HepG2 (cell line): ENCODE measurements around the gene PIP5KL1. TPM values are rescaled to one million over a fixed set of nuclear protein-coding genes. Genes with fewer than 3 reads are reported as not detected.

ENCODE experiments used
- CREM ChIP-seq, 2 experiments: sonication (generic) in 1 of 2; formaldehyde crosslinking in 1 of 2; IDR thresholded peaks; 2 replicates each; pipeline versions ENCODE4 v1.4.0 to v1.6.1; 2016 to 2020; ENCODE audit warnings: antibody characterized with exemption in 1 of 2, mild to moderate bottlenecking in 1 of 2, missing genetic modification reagents in 1 of 2
- MAFF ChIP-seq: IDR thresholded peaks from 2 replicates; pipeline ENCODE4 v1.6.1; 2011; ENCODE audit warnings: low read depth, low read length, improper control_type of control experiment
- MEIS2 ChIP-seq: sonication (generic); formaldehyde crosslinking; IDR thresholded peaks from 2 replicates; pipeline ENCODE4 v1.9.0; 2021; ENCODE audit warnings: mild to moderate bottlenecking, missing genetic modification reagents
- MYC ChIP-seq: sonication (generic); formaldehyde crosslinking; IDR thresholded peaks from 2 replicates; pipeline ENCODE4 v1.9.0; 2021; ENCODE audit warnings: missing genetic modification reagents, borderline replicate concordance
- RARG ChIP-seq: sonication (generic); formaldehyde crosslinking; IDR thresholded peaks from 2 replicates; pipeline ENCODE4 v1.4.0; 2020; ENCODE audit warnings: low read depth, mild to moderate bottlenecking, missing genetic modification reagents
- RELA ChIP-seq: sonication (generic); formaldehyde crosslinking; IDR thresholded peaks from 2 replicates; pipeline ENCODE4 v1.4.0; 2020; ENCODE audit warnings: missing genetic modification reagents
- RXRB ChIP-seq: IDR thresholded peaks from 2 replicates; pipeline ENCODE4 v1.6.1; 2016; ENCODE audit warnings: borderline replicate concordance, missing genetic modification reagents, missing compliant biosample characterization
- SNAPC2 ChIP-seq: sonication (generic); formaldehyde crosslinking; IDR thresholded peaks from 2 replicates; pipeline ENCODE4 v1.8.1; 2022; ENCODE audit warnings: mild to moderate bottlenecking, missing genetic modification reagents
- SOX13 ChIP-seq, 3 experiments: fragments of 450-650 bp in 1 of 3; sonication (generic) in 1 of 3; formaldehyde crosslinking in 1 of 3; IDR thresholded peaks in 2 of 3; conservative IDR thresholded peaks in 1 of 3; 2 replicates each; pipeline versions ENCODE4 v1.5.0 to v1.6.1; 2016 to 2020; ENCODE audit warnings: antibody characterized with exemption in 1 of 3, mild to moderate bottlenecking in 1 of 3, missing compliant biosample characterization in 1 of 3, missing genetic modification reagents in 1 of 3, moderate library complexity in 1 of 3
- TBL1XR1 ChIP-seq: fragments of 150-350 bp; IDR thresholded peaks from 2 replicates; pipeline ENCODE4 v1.6.1; 2014; ENCODE audit warnings: borderline replicate concordance, low read length; ENCODE audit not compliant: partially characterized antibody
- ZBTB3 ChIP-seq: sonication (generic); formaldehyde crosslinking; IDR thresholded peaks from 2 replicates; pipeline ENCODE4 v1.4.0; 2020; ENCODE audit warnings: low read depth, mild to moderate bottlenecking, moderate library complexity, missing genetic modification reagents, borderline replicate concordance
- ZFP90 ChIP-seq: sonication (generic); formaldehyde crosslinking; IDR thresholded peaks from 2 replicates; pipeline ENCODE4 v1.8.0; 2022; ENCODE audit warnings: missing genetic modification reagents, mild to moderate bottlenecking, inconsistent platforms, borderline replicate concordance
- ZNF205 ChIP-seq: IDR thresholded peaks from 2 replicates; pipeline ENCODE4 v1.6.1; 2018; ENCODE audit warnings: missing biosample characterization, missing genetic modification reagents
- ZNF354B ChIP-seq: sonication (generic); formaldehyde crosslinking; IDR thresholded peaks from 2 replicates; pipeline ENCODE4 v1.8.0; 2022; ENCODE audit warnings: mild to moderate bottlenecking, missing genetic modification reagents
- ZNF564 ChIP-seq: sonication (generic); formaldehyde crosslinking; IDR thresholded peaks from 2 replicates; pipeline ENCODE4 v1.8.1; 2023; ENCODE audit warnings: mild to moderate bottlenecking, missing genetic modification reagents
- ZNF788 ChIP-seq: sonication (generic); formaldehyde crosslinking; IDR thresholded peaks from 2 replicates; pipeline ENCODE4 v1.5.0; 2020; ENCODE audit warnings: mild to moderate bottlenecking, missing genetic modification reagents, borderline replicate concordance
- polyA plus RNA-seq, 8 experiments: library from polyadenylated mRNA; depleted of rRNA in 3 of 8; stranded (reverse) in 7 of 8; unstranded in 1 of 8; fragments of >200 nt; fragmentation: Illumina TruSeq in 4 of 8; extraction: Trizol in 4 of 8; gene quantifications; 2 replicates each; pipeline versions ENCODE4 v1.2.1 to v1.2.3, GENCODE V29; 2011 to 2016; ENCODE audit warnings: low read depth in 4 of 8, missing spikeins in 1 of 8, mixed read lengths in 1 of 8; ENCODE audit not compliant: insufficient read depth in 1 of 8
- total RNA-seq, 5 experiments: library from RNA; depleted of rRNA; stranded (reverse); fragments of >200 nt; fragmentation: Illumina TruSeq; extraction: Trizol; gene quantifications; 2 replicates each; pipeline ENCODE4 v1.2.3, GENCODE V29; 2016; ENCODE audit warnings: low read depth in 1 of 5
- TF ChIP-seq, protein P1 (sequence below): sonication (generic); formaldehyde crosslinking; IDR thresholded peaks from 2 replicates; pipeline ENCODE4 v1.5.0; 2020; ENCODE audit warnings: mild to moderate bottlenecking, missing genetic modification reagents, borderline replicate concordance
- TF ChIP-seq, protein P2 (sequence below): sonication (generic); formaldehyde crosslinking; IDR thresholded peaks from 2 replicates; pipeline ENCODE4 v1.5.1; 2020; ENCODE audit warnings: missing genetic modification reagents, mild to moderate bottlenecking, borderline replicate concordance
- TF ChIP-seq, protein P3 (sequence below): sonication (generic); formaldehyde crosslinking; IDR thresholded peaks from 2 replicates; pipeline ENCODE4 v1.5.0; 2020; ENCODE audit warnings: missing genetic modification reagents
- TF ChIP-seq, protein P4 (sequence below): sonication (generic); formaldehyde crosslinking; IDR thresholded peaks from 2 replicates; pipeline ENCODE4 v1.5.0; 2020; ENCODE audit warnings: mild to moderate bottlenecking, missing genetic modification reagents

PIP5KL1 gene
- total and polyA plus RNA-seq, 2 of the 13 experiments (the other 11 are each of a cell fraction or from before 2014, with no cell fraction given), result 0.20 to 0.49 TPM

DNA sequence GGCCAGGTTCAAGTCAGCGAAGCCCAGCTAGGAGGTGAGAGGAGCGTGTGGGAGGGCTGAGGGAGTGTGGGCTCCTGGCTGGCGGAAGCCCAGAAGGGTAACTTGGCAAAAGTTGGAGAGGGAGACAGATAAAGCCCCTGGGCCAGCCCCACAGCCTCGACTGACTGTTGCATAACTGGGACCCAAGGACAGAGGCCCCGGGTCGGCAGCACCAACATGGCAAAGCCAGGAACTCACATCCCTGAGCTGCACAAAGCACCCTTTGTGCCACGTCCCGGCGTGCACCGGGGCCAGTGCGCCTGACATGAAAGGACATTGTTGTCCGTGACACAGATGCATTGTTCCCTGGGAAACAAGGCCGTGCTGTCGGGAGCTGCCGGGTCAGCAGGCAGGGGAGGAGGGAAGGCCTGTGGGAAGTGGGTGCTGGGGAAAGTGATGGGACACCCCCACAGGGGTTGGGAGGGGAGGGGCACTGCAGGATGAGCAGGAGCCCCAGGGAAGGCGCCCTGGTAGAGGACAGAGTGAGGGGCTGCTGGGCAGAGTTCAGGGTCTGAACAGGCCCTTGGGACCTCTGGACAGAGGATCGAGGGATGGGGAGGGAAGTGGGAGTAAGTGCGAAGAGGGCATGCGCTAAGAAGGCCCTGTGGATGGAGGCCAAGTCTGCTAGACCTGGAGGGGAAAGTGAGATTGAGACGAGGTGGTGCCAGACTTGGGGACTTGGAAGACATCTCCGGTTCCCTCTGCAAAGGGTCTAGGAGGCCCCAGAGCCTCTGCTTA, 20.1 kb upstream of the PIP5KL1 start (continued):
- TF ChIP-seq, protein P1, sequence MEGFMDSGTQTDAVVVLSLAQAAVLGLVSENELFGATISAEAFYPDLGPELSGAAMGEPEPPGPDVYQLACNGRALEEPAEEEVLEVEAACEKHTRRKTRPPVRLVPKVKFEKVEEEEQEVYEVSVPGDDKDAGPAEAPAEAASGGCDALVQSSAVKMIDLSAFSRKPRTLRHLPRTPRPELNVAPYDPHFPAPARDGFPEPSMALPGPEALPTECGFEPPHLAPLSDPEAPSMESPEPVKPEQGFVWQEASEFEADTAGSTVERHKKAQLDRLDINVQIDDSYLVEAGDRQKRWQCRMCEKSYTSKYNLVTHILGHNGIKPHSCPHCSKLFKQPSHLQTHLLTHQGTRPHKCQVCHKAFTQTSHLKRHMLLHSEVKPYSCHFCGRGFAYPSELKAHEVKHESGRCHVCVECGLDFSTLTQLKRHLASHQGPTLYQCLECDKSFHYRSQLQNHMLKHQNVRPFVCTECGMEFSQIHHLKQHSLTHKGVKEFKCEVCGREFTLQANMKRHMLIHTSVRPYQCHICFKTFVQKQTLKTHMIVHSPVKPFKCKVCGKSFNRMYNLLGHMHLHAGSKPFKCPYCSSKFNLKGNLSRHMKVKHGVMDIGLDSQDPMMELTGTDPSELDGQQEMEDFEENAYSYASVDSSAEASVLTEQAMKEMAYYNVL (CRISPR knock-in tag), result peak; percentile 94
- peak; percentile 80; the same call in 1 of the 2 replicates for TF ChIP-seq CREM (IDR thresholded peaks at IDR 0.05)
- no peak for TF ChIP-seq CREM (CRISPR knock-in tag; IDR thresholded peaks at IDR 0.05)
- peak; percentile 33 for TF ChIP-seq TBL1XR1
- no peak for TF ChIP-seq SNAPC2 (CRISPR knock-in tag)
- TF ChIP-seq ZBTB3, result peak; percentile 92
- peak; percentile 55; the same call in 1 of the 2 replicates for TF ChIP-seq MEIS2 (CRISPR knock-in tag)
- TF ChIP-seq ZNF354B (CRISPR knock-in tag), result no peak
- peak; percentile 55; the same call in 1 of the 2 replicates for TF ChIP-seq ZNF205 (CRISPR knock-in tag)
- TF ChIP-seq, protein P2, sequence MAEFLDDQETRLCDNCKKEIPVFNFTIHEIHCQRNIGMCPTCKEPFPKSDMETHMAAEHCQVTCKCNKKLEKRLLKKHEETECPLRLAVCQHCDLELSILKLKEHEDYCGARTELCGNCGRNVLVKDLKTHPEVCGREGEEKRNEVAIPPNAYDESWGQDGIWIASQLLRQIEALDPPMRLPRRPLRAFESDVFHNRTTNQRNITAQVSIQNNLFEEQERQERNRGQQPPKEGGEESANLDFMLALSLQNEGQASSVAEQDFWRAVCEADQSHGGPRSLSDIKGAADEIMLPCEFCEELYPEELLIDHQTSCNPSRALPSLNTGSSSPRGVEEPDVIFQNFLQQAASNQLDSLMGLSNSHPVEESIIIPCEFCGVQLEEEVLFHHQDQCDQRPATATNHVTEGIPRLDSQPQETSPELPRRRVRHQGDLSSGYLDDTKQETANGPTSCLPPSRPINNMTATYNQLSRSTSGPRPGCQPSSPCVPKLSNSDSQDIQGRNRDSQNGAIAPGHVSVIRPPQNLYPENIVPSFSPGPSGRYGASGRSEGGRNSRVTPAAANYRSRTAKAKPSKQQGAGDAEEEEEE (CRISPR knock-in tag), result no peak; the same call in 1 of the 2 replicates
- peak; percentile 92 for TF ChIP-seq RXRB (CRISPR knock-in tag)
- peak; percentile 88; the same call in 1 of the 2 replicates for TF ChIP-seq MYC (CRISPR knock-in tag)
- TF ChIP-seq RELA (CRISPR knock-in tag), result peak; percentile 51; the same call in 1 of the 2 replicates
- TF ChIP-seq, protein P3, sequence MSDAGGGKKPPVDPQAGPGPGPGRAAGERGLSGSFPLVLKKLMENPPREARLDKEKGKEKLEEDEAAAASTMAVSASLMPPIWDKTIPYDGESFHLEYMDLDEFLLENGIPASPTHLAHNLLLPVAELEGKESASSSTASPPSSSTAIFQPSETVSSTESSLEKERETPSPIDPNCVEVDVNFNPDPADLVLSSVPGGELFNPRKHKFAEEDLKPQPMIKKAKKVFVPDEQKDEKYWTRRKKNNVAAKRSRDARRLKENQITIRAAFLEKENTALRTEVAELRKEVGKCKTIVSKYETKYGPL (CRISPR knock-in tag), result peak; percentile 100
- TF ChIP-seq MAFF, result no peak
- no peak for TF ChIP-seq RARG (CRISPR knock-in tag)
- peak; percentile 75; the same call in 1 of the 2 replicates for TF ChIP-seq ZFP90 (CRISPR knock-in tag)
- TF ChIP-seq, protein P4, sequence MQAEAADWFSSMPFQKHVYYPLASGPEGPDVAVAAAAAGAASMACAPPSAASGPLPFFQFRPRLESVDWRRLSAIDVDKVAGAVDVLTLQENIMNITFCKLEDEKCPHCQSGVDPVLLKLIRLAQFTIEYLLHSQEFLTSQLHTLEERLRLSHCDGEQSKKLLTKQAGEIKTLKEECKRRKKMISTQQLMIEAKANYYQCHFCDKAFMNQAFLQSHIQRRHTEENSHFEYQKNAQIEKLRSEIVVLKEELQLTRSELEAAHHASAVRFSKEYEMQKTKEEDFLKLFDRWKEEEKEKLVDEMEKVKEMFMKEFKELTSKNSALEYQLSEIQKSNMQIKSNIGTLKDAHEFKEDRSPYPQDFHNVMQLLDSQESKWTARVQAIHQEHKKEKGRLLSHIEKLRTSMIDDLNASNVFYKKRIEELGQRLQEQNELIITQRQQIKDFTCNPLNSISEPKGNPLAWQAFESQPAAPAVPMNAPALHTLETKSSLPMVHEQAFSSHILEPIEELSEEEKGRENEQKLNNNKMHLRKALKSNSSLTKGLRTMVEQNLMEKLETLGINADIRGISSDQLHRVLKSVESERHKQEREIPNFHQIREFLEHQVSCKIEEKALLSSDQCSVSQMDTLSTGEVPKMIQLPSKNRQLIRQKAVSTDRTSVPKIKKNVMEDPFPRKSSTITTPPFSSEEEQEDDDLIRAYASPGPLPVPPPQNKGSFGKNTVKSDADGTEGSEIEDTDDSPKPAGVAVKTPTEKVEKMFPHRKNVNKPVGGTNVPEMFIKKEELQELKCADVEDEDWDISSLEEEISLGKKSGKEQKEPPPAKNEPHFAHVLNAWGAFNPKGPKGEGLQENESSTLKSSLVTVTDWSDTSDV (CRISPR knock-in tag), result no peak; the same call in 1 of the 2 replicates
- TF ChIP-seq ZNF788 (CRISPR knock-in tag), result peak; percentile 96; the same call in 1 of the 2 replicates
- peak; percentile 100 for TF ChIP-seq SOX13 (IDR thresholded peaks at IDR 0.05)
- TF ChIP-seq SOX13 (CRISPR knock-in tag; conservative IDR thresholded peaks at IDR 0.05 in 1 of 2, IDR thresholded peaks at IDR 0.05 in 1 of 2), result peak in 1 of 2 experiments; percentile 100; a peak in 2 of 4 replicates
- TF ChIP-seq ZNF564 (CRISPR knock-in tag), result peak; percentile 56; the same call in 1 of the 2 replicates
